Measurements from ENCODE around the gene ATP5F1A. TPM values are rescaled to one million over a fixed set of nuclear protein-coding genes. Genes with fewer than 3 reads are reported as not detected.

ATP5F1A gene
- total RNA-seq, 1 experiment from 2014 or later: 625 TPM

GRCh38 chr18:46037512-46038305 lies 60.4 kb downstream of the ATP5F1A start:
- Histone ChIP-seq H4K8ac (replicated peaks; ENCODE audit: insufficient read length, low read depth, low read length) (no peak overlapping the region), H2BK120ac (ENCODE audit: low read depth, low read length, poor library complexity, severe bottlenecking) (no peak overlapping the region), H3K27me3 (ENCODE audit: insufficient read depth, low read length) (no peaks in the 10 kb centered on the region), H2BK20ac (ENCODE audit: low read depth, low read length, poor library complexity, severe bottlenecking) (no peak overlapping the region), H2BK15ac (ENCODE audit: low read depth, low read length) (no peak overlapping the region), H2BK5ac (ENCODE audit: insufficient read length, low read length) (no peak overlapping the region), H3K4ac (ENCODE audit: low read depth, low read length) (no peak overlapping the region), H3K79me2 (ENCODE audit: insufficient read depth, low read length) (no peaks in the 10 kb centered on the region), H3K27ac (ENCODE audit: insufficient read length, low read depth, low read length) (no peak overlapping the region), H2AFZ (ENCODE audit: low read length) (no peak overlapping the region), H2AK5ac (ENCODE audit: insufficient read length, low read length) (no peak overlapping the region), H4K5ac (ENCODE audit: insufficient read length, low read depth, low read length) (no peak overlapping the region), H3T11ph (ENCODE audit: low read length) (no peak overlapping the region), H3K23me2 (ENCODE audit: insufficient read length, low read depth, low read length, poor library complexity, severe bottlenecking) (no peaks in the 10 kb centered on the region), H3K56ac (ENCODE audit: insufficient read length, low read depth, low read length) (no peak overlapping the region), H4K91ac (ENCODE audit: insufficient read length, low read depth, low read length) (no peak overlapping the region), H3K9me3 (ENCODE audit: control insufficient read depth, low read depth, low read length) (no peaks in the 10 kb centered on the region), H3K4me1 (ENCODE audit: insufficient read depth, low read length) (no peaks in the 10 kb centered on the region), H3K18ac (ENCODE audit: insufficient read length, low read depth, low read length) (no peak overlapping the region), H3K4me2 (ENCODE audit: insufficient read depth, insufficient read length, low read length) (no peak overlapping the region), H3K79me1 (ENCODE audit: insufficient read depth, low read depth, low read length, poor library complexity, severe bottlenecking) (no peaks in the 10 kb centered on the region), H3K9ac (ENCODE audit: extremely low read depth, insufficient read length, low read length) (no peak overlapping the region), H4K20me1 (ENCODE audit: control insufficient read depth, insufficient read depth, insufficient read length) (no peaks in the 10 kb centered on the region), H3K23ac (ENCODE audit: insufficient read length, low read depth, low read length) (no peak overlapping the region), H3K14ac (ENCODE audit: insufficient read depth, low read length) (no peak overlapping the region), H2BK12ac (ENCODE audit: insufficient read length, low read depth, low read length) (no peak overlapping the region)
- peaks cover 3% of the 10 kb centered on the region; the same call in 1 of the 2 replicates for H3K27me3 Mint-ChIP-seq (ENCODE audit: low read depth)
- no peak for DNase-seq
- no peaks in the 10 kb centered on the region for H3K36me3 Mint-ChIP-seq (ENCODE audit: insufficient read depth in 1 of 3, low read depth in 3 of 3)
- H3K9me3 Mint-ChIP-seq: no peaks in the 10 kb centered on the region
- no peak overlapping the region for H3K4me3 Mint-ChIP-seq
- WGBS (ENCODE audit: extremely low coverage, insufficient read length, low lambda C conversion rate): no CpG with 5 or more reads among the region's 9 CpGs
- no peak overlapping the region for H3K27ac Mint-ChIP-seq
- TF ChIP-seq CTCF (conservative IDR thresholded peaks at IDR 0.05): no peak
- H3K4me1 Mint-ChIP-seq: peaks cover 7 to 8% of the 10 kb centered on the region in 2 experiments
